Endothelial cell of umbilical vein (primary cell): Measurements from ENCODE around the gene MPP3. TPM values are rescaled to one million over a fixed set of nuclear protein-coding genes. Genes with fewer than 3 reads are reported as not detected.

ENCODE experiments used
- BruUV-seq: library from RNA; stranded (reverse); fragments of 400-500 nt; replicated peaks from 2 replicates; lab custom pipeline; 2021; lab: Mats Ljungman, UMichigan
- CTCF ChIA-PET: fragments of 300-600, 350-600 bp; sonication (Branson Sonifier 250); formaldehyde crosslinking; loops from one replicate; lab custom pipeline; 2021; ENCODE audit warnings: antibody characterized with exemption, inconsistent platforms; lab: Charles Lee
- POLR2A ChIA-PET: fragments of 300-600, 350-600 bp; sonication (Branson Sonifier 250); formaldehyde crosslinking; loops from one replicate; lab custom pipeline; 2021; ENCODE audit warnings: antibody characterized with exemption, inconsistent platforms; lab: Charles Lee
- DNase-seq: peaks from one replicate; pipeline ENCODE4 v3.0.0-alpha.2; 2011; ENCODE audit warnings: low read depth, low spot score
- FAIRE-seq: peaks from 2 replicates; lab custom pipeline; 2011; peaks lifted over from hg19 to GRCh38; lab: Jason Lieb, UNC
- H2AFZ ChIP-seq: 2 replicates; pipeline ENCODE4 v1.6.0; 2012; ENCODE audit warnings: low read depth, low read length, control low read depth, inconsistent platforms
- H3K27ac ChIP-seq: 2 replicates; pipeline ENCODE4 v1.5.1; 2011; ENCODE audit warnings: low read depth, mild to moderate bottlenecking, control low read depth, low read length, moderate library complexity; ENCODE audit not compliant: insufficient read depth
- H3K27me3 ChIP-seq, 2 experiments: 2 replicates each; pipeline versions ENCODE4 v1.6.0 to v1.6.1; 2011; ENCODE audit warnings: low read length in 2 of 2, mixed read lengths in 1 of 2; ENCODE audit not compliant: control insufficient read depth in 2 of 2, insufficient read depth in 2 of 2
- H3K36me3 ChIP-seq, 2 experiments: 2 replicates in 1 of 2; 3 replicates in 1 of 2; pipeline ENCODE4 v1.5.1; 2011; ENCODE audit warnings: low read length in 2 of 2, mild to moderate bottlenecking in 1 of 2, moderate library complexity in 1 of 2; ENCODE audit not compliant: control insufficient read depth in 2 of 2, insufficient read depth in 2 of 2; ENCODE audit errors: extremely low read depth in 1 of 2
- H3K4me1 ChIP-seq: 3 replicates; pipeline ENCODE4 v1.5.1; 2011; ENCODE audit warnings: mild to moderate bottlenecking, low read length; ENCODE audit not compliant: control insufficient read depth, insufficient read depth; ENCODE audit errors: extremely low read depth
- H3K4me2 ChIP-seq: 2 replicates; pipeline ENCODE4 v1.6.1; 2011; ENCODE audit warnings: low read length, control low read depth, mixed read lengths; ENCODE audit not compliant: insufficient read depth
- H3K4me3 ChIP-seq, 3 experiments: fragments of 200-600 bp in 1 of 3; sonication (generic), shearing (Covaris generic) in 1 of 3; replicated peaks in 1 of 3; 2 replicates each; pipeline ENCODE4 v1.5.1; 2011 to 2016; ENCODE audit warnings: control low read depth in 3 of 3, low read length in 3 of 3, mild to moderate bottlenecking in 2 of 3, inconsistent platforms in 1 of 3, low read depth in 1 of 3, moderate library complexity in 1 of 3; ENCODE audit not compliant: insufficient read depth in 1 of 3
- H3K79me2 ChIP-seq: 2 replicates; pipeline ENCODE4 v1.6.0; 2012; ENCODE audit warnings: low read length, inconsistent platforms; ENCODE audit not compliant: control insufficient read depth, insufficient read depth
- H3K9ac ChIP-seq: replicated peaks from 2 replicates; pipeline ENCODE3; 2011; ENCODE audit warnings: low read length, control low read depth; ENCODE audit not compliant: insufficient read depth; ENCODE audit errors: extremely low read depth
- H3K9me1 ChIP-seq: replicated peaks from 3 replicates; pipeline ENCODE4 v1.6.0; 2011; ENCODE audit warnings: mild to moderate bottlenecking, low read length; ENCODE audit not compliant: control insufficient read depth, insufficient read depth; ENCODE audit errors: extremely low read depth
- H3K9me3 ChIP-seq: replicated peaks from 2 replicates; pipeline ENCODE4 v1.5.1; 2012; ENCODE audit warnings: low read length, inconsistent platforms; ENCODE audit not compliant: control insufficient read depth, insufficient read depth
- H4K20me1 ChIP-seq: replicated peaks from 2 replicates; pipeline ENCODE3; 2011; ENCODE audit warnings: mild to moderate bottlenecking, low read length; ENCODE audit not compliant: control insufficient read depth, insufficient read depth; ENCODE audit errors: extremely low read depth
- CTCF ChIP-seq, 2 donors: IDR thresholded peaks; 1 replicate in 1 of 2; 2 replicates in 1 of 2; pipeline ENCODE4 v1.5.1; 2011; ENCODE audit warnings: low read length in 2 of 2, mild to moderate bottlenecking in 2 of 2, moderate library complexity in 2 of 2, control low read depth in 1 of 2, inconsistent platforms in 1 of 2, low read depth in 1 of 2; ENCODE audit not compliant: insufficient read depth in 1 of 2; ENCODE audit errors: extremely low read depth in 1 of 2
- EZH2 ChIP-seq: IDR thresholded peaks from 2 replicates; pipeline ENCODE4 v1.6.1; 2012; ENCODE audit warnings: borderline replicate concordance, low read depth, mild to moderate bottlenecking, moderate library complexity, low read length, inconsistent platforms; ENCODE audit not compliant: severe bottlenecking
- FOS ChIP-seq: IDR thresholded peaks from 2 replicates; pipeline ENCODE4 v1.6.1; 2011; ENCODE audit warnings: mild to moderate bottlenecking, low read length, moderate library complexity, borderline replicate concordance; ENCODE audit not compliant: insufficient read depth
- GATA2 ChIP-seq: IDR thresholded peaks from 2 replicates; pipeline ENCODE4 v1.7.0; 2011; ENCODE audit warnings: low read depth, mild to moderate bottlenecking, moderate library complexity, mixed read lengths, low read length; ENCODE audit not compliant: insufficient read length, insufficient read depth
- JUN ChIP-seq: IDR thresholded peaks from 2 replicates; pipeline ENCODE4 v1.6.1; 2011; ENCODE audit warnings: borderline replicate concordance, low read depth; ENCODE audit not compliant: insufficient read length, insufficient read depth
- MAX ChIP-seq: IDR thresholded peaks from 2 replicates; pipeline ENCODE4 v1.6.1; 2011; ENCODE audit not compliant: insufficient read depth, insufficient read length
- MYC ChIP-seq: IDR thresholded peaks from one replicate; pipeline ENCODE4 v1.6.1; 2011; ENCODE audit warnings: mild to moderate bottlenecking, low read depth, low read length
- POLR2A ChIP-seq: IDR thresholded peaks from 2 replicates; pipeline ENCODE4 v1.6.1; 2012; ENCODE audit warnings: low read depth, mild to moderate bottlenecking, control low read depth, low read length
- POLR2AphosphoS5 ChIP-seq: IDR thresholded peaks from 2 replicates; pipeline ENCODE4 v1.6.1; 2012; ENCODE audit warnings: low read depth, mild to moderate bottlenecking, control low read depth, low read length, moderate library complexity; ENCODE audit not compliant: insufficient read depth
- dilution Hi-C: fragments of 300-500 bp; cut with MboI; formaldehyde crosslinking; loops from one replicate; pipeline ENCODE4 v1.15.0; 2019; ENCODE audit warnings: low sequenced_read_pairs; ENCODE audit not compliant: extremely low pct_ligation_motif_present
- intact Hi-C: fragments of 100-400 bp; cut with micrococcal nuclease; formaldehyde crosslinking; loops from one replicate; pipeline ENCODE4 v1.10.0; 2022
- polyA plus RNA-seq, 4 experiments: library from polyadenylated mRNA; depleted of rRNA in 3 of 4; stranded (reverse) in 3 of 4; unstranded in 1 of 4; fragments of >200 nt; gene quantifications; 2 replicates each; pipeline versions ENCODE4 v1.2.1 to v1.2.3, GENCODE V29; 2011 to 2012; ENCODE audit warnings: missing spikeins in 1 of 4
- total RNA-seq: library from RNA; stranded (reverse); gene quantifications from 2 replicates; pipeline ENCODE4 v1.2.3, GENCODE V29; 2021

Gene MPP3
- total and polyA plus RNA-seq, 2 donors (not counting 3 experiments of a cell fraction or from before 2014, with no cell fraction given) = 6.1 to 11.3 TPM

- H3K4me3 ChIP-seq = no peak overlapping the region
- H3K9me1 ChIP-seq = no peaks in the 10 kb centered on the region
- dilution Hi-C loops (no loop called here), intact Hi-C loops (no loop called here)
- no peak overlapping the region for H3K4me2 ChIP-seq
- H3K9ac ChIP-seq = no peak overlapping the region
- no peaks in the 10 kb centered on the region for H3K4me1 ChIP-seq
- H3K27ac ChIP-seq = no peak overlapping the region
- ChIA-PET POLR2A (no interaction called here), CTCF (interaction anchor here (0.9 to 2.3 kb wide), 13 partner anchors 9 to 103 kb away, joined by 3 to 12 read pairs (median 5); partner anchors contain the start of gene CFAP97D1)
- DNase-seq (peak; percentile 59), FAIRE-seq (peak; percentile 33)
- H3K27me3 ChIP-seq = peaks cover 0 to 2% of the 10 kb centered on the region in 2 experiments
- peak in 1 of 2 donors; percentile 32 for TF ChIP-seq CTCF (IDR thresholded peaks at IDR 0.05; ENCODE audit: extremely low read depth in 1 of 2, insufficient read depth in 1 of 2, low read depth in 1 of 2, low read length in 2 of 2)
- no peak for TF ChIP-seq POLR2AphosphoS5
- H3K9me3 ChIP-seq = no peaks in the 10 kb centered on the region
- H3K79me2 ChIP-seq = no peaks in the 10 kb centered on the region
- no peaks in the 10 kb centered on the region for H4K20me1 ChIP-seq
- BruUV-seq = no TSS peak
- H3K36me3 ChIP-seq = no peaks in the 10 kb centered on the region
- no peak overlapping the region for H2AFZ ChIP-seq
Measured at GRCh38 chr17:43840814-43841213, 7.9 kb upstream of the MPP3 start.

DNA sequence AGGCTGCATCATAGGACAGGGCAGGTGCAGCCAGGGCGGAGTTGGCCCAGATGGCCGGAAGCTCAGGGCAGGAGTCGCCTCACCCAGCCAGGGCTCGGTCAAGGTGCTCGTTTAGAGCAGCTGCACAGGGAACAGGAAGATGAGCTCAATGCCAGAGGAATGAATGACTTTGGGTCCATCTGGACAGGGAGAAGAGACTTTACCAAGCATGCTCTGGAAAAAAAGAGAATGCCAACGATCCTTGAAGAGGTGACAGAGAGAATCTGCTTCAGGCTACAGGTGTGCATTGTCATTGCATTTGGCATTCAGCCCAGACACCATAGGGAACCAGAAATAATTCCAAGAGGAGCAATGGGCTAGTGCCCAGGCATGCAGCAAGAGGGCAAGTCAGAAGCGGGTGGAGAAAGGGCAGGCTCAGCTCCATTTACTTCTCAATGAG is 6.7 kb upstream of the MPP3 start:
- ChIA-PET POLR2A (no interaction called here), CTCF (interaction anchor here (0.9 to 2.3 kb wide), 9 partner anchors 8 to 74 kb away, joined by 3 to 9 read pairs (median 4); partner anchors contain the start of gene CFAP97D1)
- TF ChIP-seq MYC = no peak
- no peak for TF ChIP-seq FOS
- TF ChIP-seq JUN = no peak
- TF ChIP-seq MAX = no peak
- no peak for TF ChIP-seq GATA2
- no peak for TF ChIP-seq POLR2A
- TF ChIP-seq POLR2AphosphoS5 = no peak
- no peak for TF ChIP-seq CTCF (IDR thresholded peaks at IDR 0.05; ENCODE audit: extremely low read depth in 1 of 2, insufficient read depth in 1 of 2, low read depth in 1 of 2, low read length in 2 of 2)
- TF ChIP-seq EZH2 = no peak
- no peak overlapping the region for H3K9ac ChIP-seq
- no peak overlapping the region for H2AFZ ChIP-seq
- intact Hi-C loops (no loop called here), dilution Hi-C loops (no loop called here)
- H3K4me2 ChIP-seq = no peak overlapping the region
- BruUV-seq = no TSS peak
- H3K4me3 ChIP-seq = no peak overlapping the region
- H3K4me1 ChIP-seq = no peaks in the 10 kb centered on the region
- no peaks in the 10 kb centered on the region for H3K79me2 ChIP-seq
- H3K9me3 ChIP-seq = no peaks in the 10 kb centered on the region
- peaks cover 0 to 2% of the 10 kb centered on the region in 2 experiments for H3K27me3 ChIP-seq
- FAIRE-seq = no peak
- no peaks in the 10 kb centered on the region for H4K20me1 ChIP-seq
- H3K27ac ChIP-seq = no peak overlapping the region
- H3K9me1 ChIP-seq = no peaks in the 10 kb centered on the region
- no peak for DNase-seq
- no peaks in the 10 kb centered on the region for H3K36me3 ChIP-seq
